GF-D8 (cell line): ENCODE measurements around the gene KDM4C.
"Not testable (repeated sequence)": the region's sequence is repeated elsewhere in the genome, so short reads cannot be mapped to it uniquely, and the experiment has no call there.

Experiments
- DNase-seq: peaks from one replicate; lab custom pipeline; 2025; lab: John Stamatoyannopoulos, UW

Gene KDM4C

GRCh38 chr9:6975198-6975597 is 217.4 kb downstream of the KDM4C start:
- no peak for DNase-seq

GRCh38 chr9:6977761-6978160 is 220.0 kb downstream of the KDM4C start:
- no peak for DNase-seq

- no peak for DNase-seq
Measured at GRCh38 chr9:6978591-6978990, 220.8 kb downstream of the KDM4C start.

GRCh38 chr9:6984941-6985578 is 227.3 kb downstream of the KDM4C start:
- DNase-seq = no peak

- DNase-seq = no peak
Measured at GRCh38 chr9:6986141-6986815, 228.5 kb downstream of the KDM4C start.

GRCh38 chr9:6987381-6987780 is 229.6 kb downstream of the KDM4C start:
- DNase-seq = no peak

GRCh38 chr9:6991418-6991817 is 233.6 kb downstream of the KDM4C start:
- DNase-seq = no peak

- DNase-seq = no peak
Measured at GRCh38 chr9:6996061-6996854, 238.5 kb downstream of the KDM4C start.

- DNase-seq = no peak
Measured at GRCh38 chr9:6997330-6997729, 239.6 kb downstream of the KDM4C start.

GRCh38 chr9:6999794-7000193 is 242.0 kb downstream of the KDM4C start:
- no peak for DNase-seq

GRCh38 chr9:7001571-7001970 is 243.8 kb downstream of the KDM4C start:
- no peak for DNase-seq

- no peak for DNase-seq
Measured at GRCh38 chr9:7003861-7004260, 246.1 kb downstream of the KDM4C start.

GRCh38 chr9:7006417-7006816 is 248.6 kb downstream of the KDM4C start:
- no peak for DNase-seq

- DNase-seq = no peak
Measured at GRCh38 chr9:7008411-7008810, 250.6 kb downstream of the KDM4C start.

GRCh38 chr9:7009065-7009464 is 251.3 kb downstream of the KDM4C start:
- no peak for DNase-seq

- peak; percentile 98 for DNase-seq
Measured at GRCh38 chr9:7011395-7012067, 253.8 kb downstream of the KDM4C start.

GRCh38 chr9:7027996-7028395 is 270.2 kb downstream of the KDM4C start:
- no peak for DNase-seq

GRCh38 chr9:7028591-7028990 is 270.8 kb downstream of the KDM4C start:
- no peak for DNase-seq

- DNase-seq = not testable (repeated sequence)
Measured at GRCh38 chr9:7030943-7031342, 273.2 kb downstream of the KDM4C start.

GRCh38 chr9:7033076-7034045 is 275.6 kb downstream of the KDM4C start:
- no peak for DNase-seq

- no peak for DNase-seq
Measured at GRCh38 chr9:7037176-7037575, 279.4 kb downstream of the KDM4C start.
